H1 (cell line): Measurements from ENCODE around the gene SELENOO.

Experiments
- ATF3 ChIP-seq: IDR thresholded peaks from 2 replicates; pipeline ENCODE4 v1.6.1; 2011; ENCODE audit warnings: low read depth, mild to moderate bottlenecking, low read length; ENCODE audit not compliant: insufficient read depth
- CEBPB ChIP-seq: IDR thresholded peaks from 2 replicates; pipeline ENCODE4 v1.6.1; 2012; ENCODE audit warnings: low read depth, low read length
- CTCF ChIP-seq, 3 experiments: IDR thresholded peaks; 1 replicate in 2 of 3; 2 replicates in 1 of 3; pipeline versions ENCODE4 v1.5.1 to v1.6.1; 2011; ENCODE audit warnings: low read length in 3 of 3, mild to moderate bottlenecking in 3 of 3, inconsistent platforms in 2 of 3, low read depth in 1 of 3, moderate library complexity in 1 of 3; ENCODE audit not compliant: insufficient read depth in 1 of 3; ENCODE audit errors: control extremely low read depth in 1 of 3
- EGR1 ChIP-seq: IDR thresholded peaks from 2 replicates; pipeline ENCODE4 v1.6.1; 2011; ENCODE audit warnings: low read depth, low read length, borderline replicate concordance
- GTF2F1 ChIP-seq: IDR thresholded peaks from 2 replicates; pipeline ENCODE4 v1.6.1; 2012; ENCODE audit warnings: low read depth, low read length, improper control_type of control experiment, borderline replicate concordance
- KDM1A ChIP-seq: fragments of 200-600, 300-600 bp; sonication (generic); IDR thresholded peaks from 2 replicates; pipeline ENCODE4 v1.7.1; 2016; ENCODE audit warnings: mild to moderate bottlenecking, low read length, borderline replicate concordance
- POLR2A ChIP-seq, 2 experiments: IDR thresholded peaks; 1 replicate in 1 of 2; 2 replicates in 1 of 2; pipeline ENCODE4 v1.6.1; 2011; ENCODE audit warnings: low read depth in 2 of 2, low read length in 2 of 2, mild to moderate bottlenecking in 2 of 2; ENCODE audit errors: control extremely low read depth in 1 of 2
- POU5F1 ChIP-seq: IDR thresholded peaks from 2 replicates; pipeline ENCODE4 v1.6.1; 2011; ENCODE audit warnings: low read depth, mild to moderate bottlenecking, low read length, moderate library complexity
- SP1 ChIP-seq: IDR thresholded peaks from 2 replicates; pipeline ENCODE4 v1.6.1; 2011; ENCODE audit warnings: low read depth, low read length
- SUZ12 ChIP-seq: fragments of 200-600 bp; sonication (generic); IDR thresholded peaks from 2 replicates; pipeline ENCODE4 v1.6.1; 2012; ENCODE audit warnings: mild to moderate bottlenecking, inconsistent platforms, low read length, moderate library complexity, mixed read lengths
- TAF1 ChIP-seq: IDR thresholded peaks from 2 replicates; pipeline ENCODE4 v1.6.1; 2011; ENCODE audit warnings: mild to moderate bottlenecking, low read depth, low read length
- YY1 ChIP-seq: IDR thresholded peaks from 2 replicates; pipeline ENCODE4 v1.6.1; 2011; ENCODE audit warnings: low read depth, mild to moderate bottlenecking, low read length
- ZNF274 ChIP-seq: IDR thresholded peaks from 2 replicates; pipeline ENCODE4 v1.7.0; 2012; ENCODE audit warnings: low read length, borderline replicate concordance; ENCODE audit errors: extremely low read depth

GRCh38 chr22:50199829-50200460 lies 866 bp upstream of the SELENOO start:
- TF ChIP-seq POLR2A (IDR thresholded peaks at IDR 0.05; ENCODE audit: control extremely low read depth in 1 of 2, low read depth in 2 of 2, low read length in 2 of 2): peak in 1 of 2 experiments; percentile 44; a peak in 1 of 3 replicates
- TF ChIP-seq CTCF (IDR thresholded peaks at IDR 0.05; ENCODE audit: control extremely low read depth in 1 of 3, insufficient read depth in 1 of 3, low read depth in 1 of 3, low read length in 3 of 3): no peak
- no peak for TF ChIP-seq GTF2F1
- no peak for TF ChIP-seq ZNF274
- TF ChIP-seq CEBPB: no peak
- no peak for TF ChIP-seq EGR1
- TF ChIP-seq SUZ12: no peak
- no peak for TF ChIP-seq POU5F1
- no peak for TF ChIP-seq YY1
- no peak for TF ChIP-seq KDM1A
- no peak for TF ChIP-seq TAF1
- TF ChIP-seq ATF3: no peak
- no peak; the same call in 1 of the 2 replicates for TF ChIP-seq SP1
